ENCODE measurements around the gene DMRTA2. TPM values are rescaled to one million over a fixed set of nuclear protein-coding genes. Genes with fewer than 3 reads are reported as not detected.
"Not testable (repeated sequence)": the region's sequence is repeated elsewhere in the genome, so short reads cannot be mapped to it uniquely, and the experiment has no call there.

Gene DMRTA2
- total and polyA plus RNA-seq, 3 experiments from 2014 or later = not detected

- H3K4me3 ChIP-seq (ENCODE audit: low read length); H3K27ac Mint-ChIP-seq; H3K4me1 Mint-ChIP-seq; H3K9me3 ChIP-seq (ENCODE audit: low read length); H3K4me3 Mint-ChIP-seq; POLR2A ChIA-PET; H3K36me3 Mint-ChIP-seq; H3K36me3 ChIP-seq (ENCODE audit: insufficient read depth, low read length); CTCF ChIA-PET; H3K4me1 ChIP-seq (ENCODE audit: insufficient read depth, low read length); H3K27ac ChIP-seq (ENCODE audit: low read depth, low read length); DNase-seq; H3K9me3 Mint-ChIP-seq; H3K27me3 ChIP-seq (ENCODE audit: insufficient read depth, low read length, poor library complexity, severe bottlenecking): not testable (repeated sequence)
- peaks cover 4 to 13% of the 10 kb centered on the region in 2 donors for H3K27me3 Mint-ChIP-seq
These were observed 41.7 kb downstream of the DMRTA2 start for GRCh38 chr1:50381551-50381950.

DNA sequence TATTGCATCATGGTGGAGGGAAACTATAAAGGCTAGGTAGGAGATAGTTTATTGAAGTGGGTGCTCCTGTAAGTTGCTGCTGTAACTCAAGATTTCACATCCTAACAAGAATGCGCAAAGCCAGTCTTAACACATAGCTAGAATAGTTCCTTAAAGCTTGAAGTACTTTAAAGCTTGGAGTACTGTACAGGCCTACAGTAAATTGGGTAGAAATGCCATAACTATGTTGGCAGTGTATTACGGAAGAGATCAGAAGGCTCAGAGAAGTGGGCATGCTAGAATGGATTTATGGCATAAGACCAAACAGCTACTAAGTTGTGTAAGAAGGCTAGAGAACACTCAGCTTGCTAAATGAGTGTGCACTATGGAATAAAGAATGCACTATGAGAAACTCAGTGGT, 44.5 kb downstream of the DMRTA2 start:
- no peak overlapping the region for H3K27ac ChIP-seq (ENCODE audit: low read depth, low read length)
- no peak overlapping the region for H3K4me3 ChIP-seq (ENCODE audit: low read length)
- Mint-ChIP-seq H3K4me3 (no peak overlapping the region), H3K27me3 (peaks cover 6 to 14% of the 10 kb centered on the region in 2 donors), H3K36me3 (no peaks in the 10 kb centered on the region), H3K27ac (no peak overlapping the region), H3K4me1 (no peaks in the 10 kb centered on the region), H3K9me3 (peaks cover 0 to 6% (median 4%) of the 10 kb centered on the region in 5 donors)
- no peak for DNase-seq
- no peaks in the 10 kb centered on the region for H3K4me1 ChIP-seq (ENCODE audit: insufficient read depth, low read length)
- no peaks in the 10 kb centered on the region for H3K36me3 ChIP-seq (ENCODE audit: insufficient read depth, low read length)
- no peaks in the 10 kb centered on the region for H3K27me3 ChIP-seq (ENCODE audit: insufficient read depth, low read length, poor library complexity, severe bottlenecking)
- ChIA-PET CTCF (no interaction called here), POLR2A (no interaction called here)
- no peaks in the 10 kb centered on the region for H3K9me3 ChIP-seq (ENCODE audit: low read length)

- no peak overlapping the region for H3K27ac Mint-ChIP-seq
- peaks cover 19 to 42% of the 10 kb centered on the region in 2 donors for H3K27me3 Mint-ChIP-seq
- no peaks in the 10 kb centered on the region for H3K4me1 ChIP-seq (ENCODE audit: insufficient read depth, low read length)
- no peak overlapping the region for H3K4me3 Mint-ChIP-seq
- H3K4me3 ChIP-seq (ENCODE audit: low read length) = no peak overlapping the region
- ChIA-PET CTCF (no interaction called here), POLR2A (no interaction called here)
- peaks cover 0 to 6% (median 2%) of the 10 kb centered on the region in 5 donors for H3K9me3 Mint-ChIP-seq
- H3K4me1 Mint-ChIP-seq = no peaks in the 10 kb centered on the region
- H3K27ac ChIP-seq (ENCODE audit: low read depth, low read length) = no peak overlapping the region
- DNase-seq = no peak
- H3K36me3 ChIP-seq (ENCODE audit: insufficient read depth, low read length) = no peaks in the 10 kb centered on the region
- H3K9me3 ChIP-seq (ENCODE audit: low read length) = no peaks in the 10 kb centered on the region
- no peaks in the 10 kb centered on the region for H3K36me3 Mint-ChIP-seq
- H3K27me3 ChIP-seq (ENCODE audit: insufficient read depth, low read length, poor library complexity, severe bottlenecking) = no peaks in the 10 kb centered on the region
These were observed 49.7 kb downstream of the DMRTA2 start for GRCh38 chr1:50373532-50373931.

DNA sequence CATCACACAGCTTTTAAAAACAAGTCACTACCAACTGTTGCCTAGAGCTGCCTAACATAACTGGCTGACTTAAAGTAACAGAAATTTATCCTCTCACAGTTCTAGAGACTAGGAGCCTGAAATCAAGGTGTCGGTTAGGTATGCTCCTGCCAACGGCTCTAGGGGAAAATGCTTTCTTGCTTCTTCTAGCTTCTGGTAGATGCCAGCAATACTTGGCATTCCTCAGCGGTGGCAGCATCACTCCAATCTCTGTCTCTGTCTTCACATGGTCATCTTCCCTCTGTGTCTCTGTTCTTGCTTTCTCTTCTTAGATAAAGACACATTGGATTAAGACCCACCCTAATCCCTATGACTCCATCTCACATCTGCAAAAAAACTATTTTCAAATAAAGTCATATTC, 51.5 kb downstream of the DMRTA2 start:
- no peaks in the 10 kb centered on the region for H3K9me3 ChIP-seq (ENCODE audit: low read length)
- H3K4me3 ChIP-seq (ENCODE audit: low read length) = no peak overlapping the region
- DNase-seq = no peak
- no peak overlapping the region for H3K4me3 Mint-ChIP-seq
- H3K36me3 Mint-ChIP-seq = no peaks in the 10 kb centered on the region
- peaks cover 0 to 6% (median 2%) of the 10 kb centered on the region in 5 donors for H3K9me3 Mint-ChIP-seq
- H3K27ac Mint-ChIP-seq = no peak overlapping the region
- no peaks in the 10 kb centered on the region for H3K36me3 ChIP-seq (ENCODE audit: insufficient read depth, low read length)
- peaks cover 28 to 42% of the 10 kb centered on the region in 2 donors for H3K27me3 Mint-ChIP-seq
- H3K27ac ChIP-seq (ENCODE audit: low read depth, low read length) = no peak overlapping the region
- ChIA-PET CTCF (no interaction called here), POLR2A (no interaction called here)
- peaks cover 4% of the 10 kb centered on the region for H3K27me3 ChIP-seq (ENCODE audit: insufficient read depth, low read length, poor library complexity, severe bottlenecking)
- peaks cover 0 to 3% (median 0%) of the 10 kb centered on the region in 3 donors for H3K4me1 Mint-ChIP-seq
- no peaks in the 10 kb centered on the region for H3K4me1 ChIP-seq (ENCODE audit: insufficient read depth, low read length)

- no peak overlapping the region for H3K27ac Mint-ChIP-seq
- POLR2A ChIA-PET = no interaction called here
- peaks cover 0 to 2% (median 0%) of the 10 kb centered on the region in 5 donors for H3K9me3 Mint-ChIP-seq
- no peak overlapping the region for H3K4me3 ChIP-seq (ENCODE audit: low read length)
- no peaks in the 10 kb centered on the region for H3K9me3 ChIP-seq (ENCODE audit: low read length)
- no peaks in the 10 kb centered on the region for H3K36me3 Mint-ChIP-seq
- no peaks in the 10 kb centered on the region for H3K36me3 ChIP-seq (ENCODE audit: insufficient read depth, low read length)
- no peak for DNase-seq
- H3K4me1 ChIP-seq (ENCODE audit: insufficient read depth, low read length) = no peaks in the 10 kb centered on the region
- H3K4me3 Mint-ChIP-seq = no peak overlapping the region
- H3K27me3 Mint-ChIP-seq = peaks cover 33 to 50% of the 10 kb centered on the region in 2 donors
- peaks cover 0 to 3% (median 0%) of the 10 kb centered on the region in 3 donors for H3K4me1 Mint-ChIP-seq
- no peak overlapping the region for H3K27ac ChIP-seq (ENCODE audit: low read depth, low read length)
- H3K27me3 ChIP-seq (ENCODE audit: insufficient read depth, low read length, poor library complexity, severe bottlenecking) = peaks cover 4% of the 10 kb centered on the region
- CTCF ChIA-PET = no interaction called here
These were observed 53.4 kb downstream of the DMRTA2 start for GRCh38 chr1:50369830-50370229.

DNA sequence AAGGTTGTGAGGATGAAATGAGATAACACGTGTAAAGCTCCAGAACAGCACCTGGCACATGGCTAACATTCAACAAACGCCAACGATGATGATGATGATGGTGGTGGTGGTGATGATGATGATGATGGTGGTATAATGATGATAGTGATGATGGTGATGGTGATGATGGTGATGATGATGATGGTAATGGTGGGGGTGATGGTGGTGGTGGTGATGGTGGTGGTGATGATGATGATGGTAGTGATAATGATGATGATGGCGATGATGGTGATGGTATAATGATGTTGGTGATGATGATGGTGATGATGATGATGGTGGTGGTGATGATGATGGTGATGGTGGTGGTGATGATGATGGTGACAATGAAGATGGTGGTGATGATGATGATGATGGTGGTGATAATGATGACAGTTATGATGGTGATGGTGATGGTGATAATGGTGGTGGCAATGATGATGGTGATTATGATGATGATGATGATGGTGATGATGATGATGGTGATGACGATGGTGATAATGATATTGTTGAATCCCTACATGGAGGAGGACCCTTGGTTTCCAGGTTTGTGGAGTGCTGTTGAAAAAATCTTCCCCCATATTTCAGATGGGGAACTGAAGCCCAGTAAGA, 54.1 kb downstream of the DMRTA2 start:
- no peaks in the 10 kb centered on the region for H3K36me3 ChIP-seq (ENCODE audit: insufficient read depth, low read length)
- H3K9me3 Mint-ChIP-seq = no peaks in the 10 kb centered on the region
- ChIA-PET POLR2A (no interaction called here), CTCF (no interaction called here)
- H3K27ac ChIP-seq (ENCODE audit: low read depth, low read length) = no peak overlapping the region
- peaks cover 4% of the 10 kb centered on the region for H3K27me3 ChIP-seq (ENCODE audit: insufficient read depth, low read length, poor library complexity, severe bottlenecking)
- peaks cover 30 to 46% of the 10 kb centered on the region in 2 donors for H3K27me3 Mint-ChIP-seq
- H3K4me1 Mint-ChIP-seq = peaks cover 0 to 3% (median 0%) of the 10 kb centered on the region in 3 donors
- no peaks in the 10 kb centered on the region for H3K9me3 ChIP-seq (ENCODE audit: low read length)
- H3K4me1 ChIP-seq (ENCODE audit: insufficient read depth, low read length) = no peaks in the 10 kb centered on the region
- no peak for DNase-seq
- no peak overlapping the region for H3K4me3 Mint-ChIP-seq
- no peak overlapping the region for H3K27ac Mint-ChIP-seq
- H3K36me3 Mint-ChIP-seq = no peaks in the 10 kb centered on the region
- H3K4me3 ChIP-seq (ENCODE audit: low read length) = no peak overlapping the region

- peaks cover 0 to 3% (median 0%) of the 10 kb centered on the region in 3 donors for H3K4me1 Mint-ChIP-seq
These were observed 54.9 kb downstream of the DMRTA2 start for GRCh38 chr1:50368179-50369007.

More at GRCh38 chr1:50368179-50369007, 54.9 kb downstream of the DMRTA2 start:
- ChIA-PET CTCF (no interaction called here), POLR2A (no interaction called here)
- peak in 4 of 5 donors; percentile 11 to 24 (median 16) for DNase-seq
- Histone ChIP-seq H3K36me3 (ENCODE audit: insufficient read depth, low read length) (no peaks in the 10 kb centered on the region), H3K4me3 (ENCODE audit: low read length) (no peak overlapping the region), H3K27ac (ENCODE audit: low read depth, low read length) (no peak overlapping the region), H3K4me1 (ENCODE audit: insufficient read depth, low read length) (no peaks in the 10 kb centered on the region), H3K9me3 (ENCODE audit: low read length) (no peaks in the 10 kb centered on the region), H3K27me3 (ENCODE audit: insufficient read depth, low read length, poor library complexity, severe bottlenecking) (peaks cover 4% of the 10 kb centered on the region)
- Mint-ChIP-seq H3K27ac (no peak overlapping the region), H3K36me3 (no peaks in the 10 kb centered on the region), H3K27me3 (peaks cover 25 to 42% of the 10 kb centered on the region in 2 donors), H3K4me3 (peak overlapping the region in 1 of 7 donors; percentile 32), H3K9me3 (no peaks in the 10 kb centered on the region)

All from CD8-positive, alpha-beta memory T cell (primary cell).